HL-60 (cell line): ENCODE measurements around the gene SYN1.

ENCODE experiments used
- DNase-seq, 2 experiments: peaks; one replicate each; pipeline ENCODE4 v3.0.0-alpha.2; 2010 to 2020; ENCODE audit warnings: low read depth in 1 of 2, low spot score in 1 of 2
- H3K27ac ChIP-seq: fragments of 250-450 bp; sonication (Bioruptor Pico); replicated peaks from 2 replicates; pipeline ENCODE4 v1.5.1; 2020; ENCODE audit warnings: mild to moderate bottlenecking, moderate library complexity
- H3K27me3 ChIP-seq: fragments of 250-450 bp; sonication (Bioruptor Pico); 2 replicates; pipeline ENCODE4 v1.5.1; 2021; ENCODE audit warnings: mild to moderate bottlenecking, moderate library complexity; ENCODE audit not compliant: insufficient read depth, poor library complexity, severe bottlenecking
- H3K4me3 ChIP-seq: replicated peaks from 2 replicates; pipeline ENCODE4 v1.5.1; 2011; ENCODE audit warnings: mild to moderate bottlenecking, control low read depth, low read length; ENCODE audit not compliant: insufficient read depth
- CTCF ChIP-seq: IDR thresholded peaks from one replicate; pipeline ENCODE4 v1.5.1; 2011; ENCODE audit warnings: low read length, control low read depth, inconsistent platforms; ENCODE audit not compliant: insufficient read depth
- GABPA ChIP-seq: IDR thresholded peaks from 2 replicates; pipeline ENCODE4 v1.6.1; 2012; ENCODE audit warnings: low read depth
- POLR2AphosphoS5 ChIP-seq: IDR thresholded peaks from 2 replicates; pipeline ENCODE4 v1.6.1; 2012; ENCODE audit warnings: low read depth
- REST ChIP-seq: IDR thresholded peaks from 2 replicates; pipeline ENCODE4 v1.6.1; 2012; ENCODE audit warnings: low read depth; ENCODE audit not compliant: insufficient replicate concordance
- SPI1 ChIP-seq: IDR thresholded peaks from 2 replicates; pipeline ENCODE4 v1.6.1; 2012; ENCODE audit warnings: low read depth, mild to moderate bottlenecking, borderline replicate concordance

Gene SYN1

GRCh38 chrX:47590984-47591383, 28.7 kb downstream of the SYN1 start:
- Histone ChIP-seq H3K27ac (no peak overlapping the region), H3K27me3 (no peaks in the 10 kb centered on the region), H3K4me3 (no peak overlapping the region)
- DNase-seq: no peak
- TF ChIP-seq GABPA (no peak), CTCF (no peak), POLR2AphosphoS5 (no peak)

GRCh38 chrX:47587906-47588735, 31.5 kb downstream of the SYN1 start:
- Histone ChIP-seq H3K27me3 (no peaks in the 10 kb centered on the region), H3K27ac (no peak overlapping the region), H3K4me3 (no peak overlapping the region)
- TF ChIP-seq SPI1: no peak
- no peak for TF ChIP-seq CTCF
- no peak for TF ChIP-seq POLR2AphosphoS5
- TF ChIP-seq REST: no peak
- no peak for DNase-seq

GRCh38 chrX:47587091-47587891, 32.4 kb downstream of the SYN1 start:
- TF ChIP-seq POLR2AphosphoS5: no peak
- TF ChIP-seq REST: no peak
- TF ChIP-seq GABPA: no peak
- TF ChIP-seq SPI1: no peak
- TF ChIP-seq CTCF: no peak
- Histone ChIP-seq H3K4me3 (no peak overlapping the region), H3K27me3 (no peaks in the 10 kb centered on the region), H3K27ac (no peak overlapping the region)
- no peak for DNase-seq
